Measurements from ENCODE around the gene MYH7.

Gene MYH7

GRCh38 chr14:23407516-23408306 is 27.7 kb downstream of the MYH7 start, which contains the start of gene MYH6:
Gene MYH6, minus strand, starts transcription at chr14:23408273. Its CDS starts 1,050 bp downstream, at chr14:23407223.
- TF ChIP-seq, protein P1, sequence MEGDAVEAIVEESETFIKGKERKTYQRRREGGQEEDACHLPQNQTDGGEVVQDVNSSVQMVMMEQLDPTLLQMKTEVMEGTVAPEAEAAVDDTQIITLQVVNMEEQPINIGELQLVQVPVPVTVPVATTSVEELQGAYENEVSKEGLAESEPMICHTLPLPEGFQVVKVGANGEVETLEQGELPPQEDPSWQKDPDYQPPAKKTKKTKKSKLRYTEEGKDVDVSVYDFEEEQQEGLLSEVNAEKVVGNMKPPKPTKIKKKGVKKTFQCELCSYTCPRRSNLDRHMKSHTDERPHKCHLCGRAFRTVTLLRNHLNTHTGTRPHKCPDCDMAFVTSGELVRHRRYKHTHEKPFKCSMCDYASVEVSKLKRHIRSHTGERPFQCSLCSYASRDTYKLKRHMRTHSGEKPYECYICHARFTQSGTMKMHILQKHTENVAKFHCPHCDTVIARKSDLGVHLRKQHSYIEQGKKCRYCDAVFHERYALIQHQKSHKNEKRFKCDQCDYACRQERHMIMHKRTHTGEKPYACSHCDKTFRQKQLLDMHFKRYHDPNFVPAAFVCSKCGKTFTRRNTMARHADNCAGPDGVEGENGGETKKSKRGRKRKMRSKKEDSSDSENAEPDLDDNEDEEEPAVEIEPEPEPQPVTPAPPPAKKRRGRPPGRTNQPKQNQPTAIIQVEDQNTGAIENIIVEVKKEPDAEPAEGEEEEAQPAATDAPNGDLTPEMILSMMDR (IDR thresholded peaks at IDR 0.05; ENCODE audit: insufficient read depth, low read length, poor library complexity, severe bottlenecking), result no peak
- no peak for TF ChIP-seq EZH2phosphoT487 (conservative IDR thresholded peaks at IDR 0.05; ENCODE audit: low read length)
- Histone ChIP-seq H3F3A (ENCODE audit: insufficient read depth) (no peaks in the 10 kb centered on the region), H3K79me2 (ENCODE audit: insufficient read depth, low read length) (no peaks in the 10 kb centered on the region), H2AFZ (ENCODE audit: low read depth, low read length, severe bottlenecking) (no peak within 1 kb of the TSS), H3K36me3 (ENCODE audit: low read length) (no peaks in the 10 kb centered on the region), H3K9me3 (ENCODE audit: insufficient read depth, low read length) (no peaks in the 10 kb centered on the region), H3K9me2 (replicated peaks; ENCODE audit: insufficient read depth, low read length) (no peaks in the 10 kb centered on the region), H3K9ac (ENCODE audit: low read length) (no peak within 1 kb of the TSS), H3K27ac (ENCODE audit: low read depth, low read length) (no peak within 1 kb of the TSS), H3K4me3 (ENCODE audit: insufficient read depth, low read length, poor library complexity, severe bottlenecking) (no peak within 1 kb of the TSS), H3K27me3 (ENCODE audit: low read length) (no peaks in the 10 kb centered on the region), H3K4me2 (ENCODE audit: low read depth, low read length, poor library complexity, severe bottlenecking) (no peak within 1 kb of the TSS), H4K20me1 (ENCODE audit: low read depth, low read length) (no peaks in the 10 kb centered on the region)

DNA sequence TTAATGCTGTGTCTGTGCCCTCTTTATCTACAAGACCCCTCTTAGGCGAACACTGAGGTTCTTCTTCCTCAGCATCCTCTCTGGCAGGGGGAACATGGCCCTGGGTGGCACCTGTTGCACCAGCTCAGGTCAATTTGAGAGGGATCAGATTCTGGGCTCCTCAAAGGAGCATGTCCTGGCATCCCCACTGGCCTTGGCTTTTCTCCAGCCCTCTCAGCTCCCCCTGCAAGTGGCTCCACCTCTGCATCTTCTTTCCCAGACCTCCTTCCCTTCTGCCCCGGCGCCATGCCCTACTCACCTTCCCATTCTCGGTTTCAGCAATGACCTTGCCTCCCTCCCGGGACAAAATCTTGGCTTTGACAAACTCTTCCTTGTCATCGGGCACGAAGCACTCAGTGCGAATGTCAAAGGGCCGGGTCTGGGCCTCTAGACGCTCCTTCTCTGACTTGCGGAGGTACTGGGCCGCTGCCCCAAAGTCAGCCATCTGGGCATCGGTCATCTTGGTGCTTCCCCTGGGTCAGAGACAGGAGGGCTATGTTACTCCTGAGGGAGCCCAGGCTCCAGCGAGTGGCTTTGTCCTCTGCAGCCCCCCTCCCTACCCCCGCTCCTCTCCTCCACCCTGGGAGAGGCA is 28.6 kb downstream of the MYH7 start:
- H3K9me3 ChIP-seq (ENCODE audit: insufficient read depth, low read length), result no peaks in the 10 kb centered on the region
- H3K27me3 ChIP-seq (ENCODE audit: low read length), result no peaks in the 10 kb centered on the region
- no peak overlapping the region for H3K4me2 ChIP-seq (ENCODE audit: low read depth, low read length, poor library complexity, severe bottlenecking)
- H2AFZ ChIP-seq (ENCODE audit: low read depth, low read length, severe bottlenecking), result no peak overlapping the region
- TF ChIP-seq, protein P1 (IDR thresholded peaks at IDR 0.05; ENCODE audit: insufficient read depth, low read length, poor library complexity, severe bottlenecking), result no peak
- TF ChIP-seq EZH2phosphoT487 (conservative IDR thresholded peaks at IDR 0.05; ENCODE audit: low read length), result no peak
- no peaks in the 10 kb centered on the region for H3K9me2 ChIP-seq (replicated peaks; ENCODE audit: insufficient read depth, low read length)
- no peak overlapping the region for H3K9ac ChIP-seq (ENCODE audit: low read length)
- H3K79me2 ChIP-seq (ENCODE audit: insufficient read depth, low read length), result no peaks in the 10 kb centered on the region
- H3K27ac ChIP-seq (ENCODE audit: low read depth, low read length), result no peak overlapping the region
- H3K4me3 ChIP-seq (ENCODE audit: insufficient read depth, low read length, poor library complexity, severe bottlenecking), result no peak overlapping the region
- no peaks in the 10 kb centered on the region for H4K20me1 ChIP-seq (ENCODE audit: low read depth, low read length)
- no peaks in the 10 kb centered on the region for H3F3A ChIP-seq (ENCODE audit: insufficient read depth)
- H3K36me3 ChIP-seq (ENCODE audit: low read length), result no peaks in the 10 kb centered on the region

GRCh38 chr14:23406244-23406643 is 29.2 kb downstream of the MYH7 start:
- no peak overlapping the region for H3K4me2 ChIP-seq (ENCODE audit: low read depth, low read length, poor library complexity, severe bottlenecking)
- TF ChIP-seq, protein P1 (IDR thresholded peaks at IDR 0.05; ENCODE audit: insufficient read depth, low read length, poor library complexity, severe bottlenecking), result no peak
- no peak for TF ChIP-seq EZH2phosphoT487 (conservative IDR thresholded peaks at IDR 0.05; ENCODE audit: low read length)

More at GRCh38 chr14:23406244-23406643, 29.2 kb downstream of the MYH7 start:
- H3K36me3 ChIP-seq (ENCODE audit: low read length), result no peaks in the 10 kb centered on the region
- no peak overlapping the region for H3K9ac ChIP-seq (ENCODE audit: low read length)
- no peaks in the 10 kb centered on the region for H3F3A ChIP-seq (ENCODE audit: insufficient read depth)
- H3K27ac ChIP-seq (ENCODE audit: low read depth, low read length), result no peak overlapping the region
- no peaks in the 10 kb centered on the region for H3K27me3 ChIP-seq (ENCODE audit: low read length)
- H3K9me2 ChIP-seq (replicated peaks; ENCODE audit: insufficient read depth, low read length), result no peaks in the 10 kb centered on the region
- H3K4me3 ChIP-seq (ENCODE audit: insufficient read depth, low read length, poor library complexity, severe bottlenecking), result no peak overlapping the region
- H3K79me2 ChIP-seq (ENCODE audit: insufficient read depth, low read length), result no peaks in the 10 kb centered on the region
- H3K9me3 ChIP-seq (ENCODE audit: insufficient read depth, low read length), result no peaks in the 10 kb centered on the region
- no peak overlapping the region for H2AFZ ChIP-seq (ENCODE audit: low read depth, low read length, severe bottlenecking)
- H4K20me1 ChIP-seq (ENCODE audit: low read depth, low read length), result no peaks in the 10 kb centered on the region
